ENCODE measurements around the gene RPL34.
"Not testable (repeated sequence)": the region's sequence is repeated elsewhere in the genome, so short reads cannot be mapped to it uniquely, and the experiment has no call there.

RPL34 gene

GRCh38 chr4:108620101-108620932 is at the start of gene RPL34:
RPL34 (plus strand) TSS chr4:108620576; CDS start chr4:108621960, 1,384 bp downstream.
- peak; percentile 95 for DNase-seq

DNA sequence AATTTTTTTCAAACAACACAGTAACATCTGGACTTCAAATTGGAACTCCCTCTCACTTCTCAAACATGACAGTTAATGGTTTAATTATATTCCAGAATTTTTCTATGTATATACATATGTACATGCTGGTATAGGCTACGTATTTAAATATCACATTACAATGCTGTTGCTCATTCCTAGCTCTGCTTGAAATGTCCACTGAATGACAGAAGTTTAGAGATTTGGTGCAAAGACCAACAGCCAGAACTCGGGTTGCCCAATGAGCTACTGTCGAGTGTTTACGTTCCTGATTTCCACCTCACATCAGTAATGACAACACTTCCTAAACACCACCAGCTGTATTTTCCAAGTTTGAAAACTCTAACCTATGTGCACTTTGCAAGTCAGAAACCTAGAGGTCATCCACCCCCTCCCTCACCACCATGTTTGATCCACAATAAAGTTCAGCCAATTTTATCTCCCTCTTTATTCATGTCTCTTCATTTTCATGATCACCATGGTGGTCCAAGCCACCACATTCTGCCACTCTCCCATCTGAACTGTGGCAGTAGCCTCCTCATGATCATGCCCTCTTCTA is 49.3 kb upstream of the RPL34 start:
- DNase-seq: no peak

DNA sequence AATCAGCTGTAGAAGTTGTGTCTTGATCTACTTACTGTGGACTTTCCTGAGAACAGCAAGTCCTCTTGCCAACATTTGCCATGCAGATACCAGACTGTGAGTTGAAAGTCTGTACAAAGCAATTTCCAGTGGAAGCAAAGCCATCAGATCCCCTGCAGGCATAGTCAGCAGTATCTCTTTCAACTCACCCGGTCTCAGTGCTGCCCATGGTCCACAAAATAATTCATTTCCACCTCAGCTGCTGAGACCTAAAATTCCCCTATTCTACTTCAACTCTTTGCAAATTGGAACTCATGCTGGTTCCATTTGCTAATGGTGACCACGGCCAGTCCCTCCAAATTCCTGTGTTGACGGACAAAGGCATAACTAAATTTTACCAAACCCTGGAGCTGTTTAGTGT is 46.0 kb upstream of the RPL34 start:
- DNase-seq: no peak

GRCh38 chr4:108581083-108581482 is 39.3 kb upstream of the RPL34 start:
- DNase-seq: no peak

DNA sequence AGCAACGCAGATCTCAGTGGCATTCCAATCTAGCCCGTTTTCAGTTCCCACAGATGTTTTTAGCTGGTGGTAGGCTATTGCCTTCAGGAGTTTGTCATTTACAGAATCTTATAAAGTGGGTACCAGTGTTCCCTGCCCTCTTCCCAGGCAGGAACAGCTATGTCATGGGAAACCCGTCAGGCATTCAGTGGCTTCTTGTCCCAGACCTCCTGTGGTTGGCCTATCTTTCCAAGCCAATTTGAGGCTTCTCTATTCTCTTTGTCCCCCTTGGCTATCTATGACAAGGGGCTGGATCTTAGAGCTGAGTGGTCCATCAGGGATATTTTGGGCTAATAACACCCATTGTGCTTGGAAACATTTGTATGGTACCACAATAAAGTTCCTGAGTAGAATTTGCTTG is 33.6 kb upstream of the RPL34 start:
- DNase-seq: no peak

GRCh38 chr4:108588878-108589277 is 31.5 kb upstream of the RPL34 start:
- DNase-seq: no peak

- no peak for DNase-seq
Observed at GRCh38 chr4:108589961-108590360, 30.4 kb upstream of the RPL34 start.

- DNase-seq: no peak
Observed at GRCh38 chr4:108590776-108591175, 29.6 kb upstream of the RPL34 start.

- DNase-seq: no peak
Observed at GRCh38 chr4:108592674-108592986, 27.7 kb upstream of the RPL34 start.

GRCh38 chr4:108594296-108594695 is 26.1 kb upstream of the RPL34 start:
- DNase-seq: not testable (repeated sequence)

DNA sequence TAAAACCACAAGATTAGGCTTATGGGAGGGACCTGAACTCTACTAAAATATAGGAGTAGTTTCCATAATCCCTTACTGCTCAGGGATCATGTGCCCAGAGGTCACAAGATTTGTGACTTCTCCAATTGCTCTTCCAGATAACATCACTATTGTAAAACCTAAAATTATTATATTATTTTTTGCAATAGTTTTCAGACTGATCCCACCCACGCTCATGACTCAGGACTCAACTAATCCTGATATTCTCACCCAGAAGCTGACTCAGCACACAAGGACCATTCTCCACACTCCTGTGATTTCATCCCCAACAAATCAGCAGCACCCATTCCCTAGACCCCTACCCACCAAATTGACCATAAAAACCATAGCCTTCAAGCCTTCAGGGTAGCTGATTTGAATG is 24.0 kb upstream of the RPL34 start:
- DNase-seq: no peak

- no peak for DNase-seq
Observed at GRCh38 chr4:108601106-108601505, 19.3 kb upstream of the RPL34 start.

DNA sequence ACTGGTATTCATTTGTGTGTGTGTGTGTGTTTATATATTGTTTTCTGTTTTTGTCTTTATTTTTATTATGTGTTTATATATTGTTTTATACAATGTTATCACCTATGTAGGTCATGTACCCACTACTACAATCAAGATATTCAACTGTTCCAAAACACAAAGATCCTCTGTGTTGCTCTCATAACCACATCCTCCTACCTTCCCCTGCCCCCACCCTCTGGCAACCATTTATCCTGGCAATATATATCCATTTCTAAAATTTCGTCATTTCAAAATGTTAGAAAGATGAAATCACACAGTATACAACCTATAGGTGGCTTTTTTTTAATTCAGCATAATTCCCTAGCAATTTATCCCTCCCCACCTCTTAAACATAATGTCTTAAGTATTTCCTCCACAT is 18.8 kb upstream of the RPL34 start:
- DNase-seq: no peak

GRCh38 chr4:108602163-108602562 is 18.2 kb upstream of the RPL34 start:
- no peak for DNase-seq

DNA sequence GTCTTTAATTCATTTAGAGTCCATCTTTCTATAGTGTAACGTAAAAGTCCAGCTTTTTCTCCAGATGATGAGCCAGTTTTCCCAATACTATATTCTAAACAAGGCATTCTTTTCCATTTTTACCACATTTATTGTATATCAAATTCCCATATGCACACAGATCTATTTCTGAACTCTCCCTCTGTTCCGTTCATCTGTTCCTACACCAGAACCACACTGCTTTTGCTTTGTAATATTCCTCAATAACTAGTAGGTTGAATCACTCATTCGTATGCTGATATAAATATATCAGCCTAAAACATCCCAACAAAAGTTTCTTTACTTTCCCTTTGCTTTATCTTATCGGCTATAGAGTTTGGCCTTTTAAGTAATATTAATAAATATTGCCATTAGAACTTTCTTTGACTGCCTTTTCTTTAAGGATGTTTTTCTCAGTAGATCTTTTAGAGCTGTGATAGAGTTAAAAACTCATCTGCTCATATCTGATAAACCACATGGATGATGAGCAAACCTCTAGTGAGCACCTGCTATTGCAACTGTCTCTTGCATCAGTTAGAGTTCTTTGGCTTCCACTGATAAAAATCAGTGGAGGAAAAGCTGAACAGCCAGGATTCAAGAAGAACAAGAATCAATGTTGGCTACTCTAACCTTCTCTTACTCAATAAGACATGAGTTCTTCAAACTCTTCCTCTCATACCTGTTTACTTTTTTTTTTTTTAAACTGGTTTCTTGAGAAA is 13.1 kb upstream of the RPL34 start:
- DNase-seq: no peak

DNA sequence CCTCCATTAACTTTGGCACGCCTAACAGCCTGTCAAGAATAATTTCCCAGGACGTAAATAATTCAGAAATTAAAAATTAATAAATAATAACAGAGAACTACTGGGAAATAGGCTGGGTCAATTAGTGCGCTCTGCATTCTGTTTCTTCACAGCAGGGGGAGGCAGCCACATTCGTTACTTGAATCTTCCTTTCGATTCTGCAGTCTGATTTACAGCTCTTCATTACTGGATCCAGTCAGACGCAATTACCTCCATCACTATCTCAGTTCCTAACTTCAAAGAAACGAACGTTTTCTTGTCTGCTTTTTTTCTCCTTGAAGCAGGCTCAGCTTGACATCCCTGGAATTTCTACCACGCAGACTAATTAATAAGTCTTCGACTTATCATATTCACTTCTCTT is 9.0 kb upstream of the RPL34 start:
- DNase-seq: no peak

- DNase-seq: no peak
Observed at GRCh38 chr4:108612365-108612764, 8.0 kb upstream of the RPL34 start.

DNA sequence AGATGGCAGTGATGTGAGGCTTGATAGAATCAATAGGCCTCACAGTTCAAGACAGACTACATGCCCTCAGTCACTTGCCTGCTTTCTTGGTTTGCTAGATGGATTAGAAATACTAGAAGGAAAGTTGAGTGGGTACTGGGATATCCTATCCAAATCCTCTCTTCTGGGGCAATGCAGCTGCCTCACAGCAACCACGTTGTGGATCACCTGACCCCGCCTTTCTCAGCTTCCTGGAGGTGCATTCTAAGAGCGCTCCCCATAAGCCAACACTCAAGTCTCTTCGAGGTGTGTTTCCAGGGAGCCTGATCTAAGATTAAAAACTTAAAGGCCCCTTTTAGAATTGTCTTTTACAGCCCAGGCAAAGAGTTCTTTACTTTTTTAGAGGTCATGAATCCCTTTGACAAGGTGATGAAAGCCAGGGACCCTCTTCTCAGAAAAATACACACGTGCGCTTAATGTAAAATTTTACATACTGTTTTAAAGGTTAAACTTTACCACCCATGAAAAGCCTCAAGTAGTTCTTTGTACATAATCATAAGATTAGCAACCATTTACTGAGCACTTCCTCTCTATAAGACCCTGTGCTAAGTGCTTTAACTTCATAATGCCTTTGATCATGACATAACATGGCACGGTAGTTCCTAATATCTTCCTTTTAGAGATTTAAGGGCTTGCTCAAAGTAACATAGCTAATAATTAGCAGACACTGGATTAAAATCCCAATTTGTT is 840 bp upstream of the RPL34 start:
- DNase-seq: no peak

DNA sequence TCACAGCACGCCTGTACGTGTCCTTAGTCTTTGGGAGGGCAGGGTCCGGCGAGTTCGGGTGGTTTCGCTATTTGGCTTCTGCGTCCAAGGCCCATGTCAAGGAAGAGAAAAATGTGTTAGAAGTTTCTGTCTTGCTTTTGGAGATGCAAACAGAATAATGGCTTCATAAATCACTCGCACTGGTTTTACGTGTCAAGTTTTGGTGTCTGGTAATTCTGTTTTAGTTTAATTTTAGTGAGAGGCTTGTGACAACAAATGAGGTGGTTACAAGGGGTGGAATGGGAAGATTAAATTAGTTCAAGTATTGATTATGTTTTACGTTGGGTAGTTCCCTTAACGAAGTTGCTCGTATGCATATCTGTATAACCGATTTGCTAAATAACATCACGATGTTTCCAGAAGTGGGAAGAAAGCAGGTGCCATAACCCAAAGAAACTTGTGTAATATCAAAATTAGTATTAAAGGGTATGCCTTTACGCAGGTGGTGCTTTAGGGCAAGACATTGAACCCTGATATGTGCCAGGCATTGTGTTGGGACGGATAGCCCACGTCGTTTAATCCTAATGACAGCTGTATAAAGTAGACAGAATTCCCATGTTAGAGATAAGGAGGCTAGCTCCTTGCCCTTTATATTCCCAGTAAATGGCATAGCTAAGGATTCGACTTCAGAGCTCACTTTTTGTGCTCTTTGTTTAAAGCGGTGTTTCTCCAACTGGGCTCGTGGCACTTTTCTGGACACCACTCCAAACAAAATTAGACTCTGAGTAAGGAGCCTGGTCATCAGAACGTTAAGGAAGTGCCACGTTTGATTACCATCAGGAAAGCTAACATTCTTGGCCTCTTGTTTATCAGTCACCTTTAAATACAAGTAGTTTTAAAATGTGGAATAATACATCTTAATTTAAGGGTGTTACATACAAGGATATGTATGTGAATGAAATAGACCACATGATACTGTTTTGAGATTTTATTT is 843 bp downstream of the RPL34 start:
- no peak for DNase-seq

DNA sequence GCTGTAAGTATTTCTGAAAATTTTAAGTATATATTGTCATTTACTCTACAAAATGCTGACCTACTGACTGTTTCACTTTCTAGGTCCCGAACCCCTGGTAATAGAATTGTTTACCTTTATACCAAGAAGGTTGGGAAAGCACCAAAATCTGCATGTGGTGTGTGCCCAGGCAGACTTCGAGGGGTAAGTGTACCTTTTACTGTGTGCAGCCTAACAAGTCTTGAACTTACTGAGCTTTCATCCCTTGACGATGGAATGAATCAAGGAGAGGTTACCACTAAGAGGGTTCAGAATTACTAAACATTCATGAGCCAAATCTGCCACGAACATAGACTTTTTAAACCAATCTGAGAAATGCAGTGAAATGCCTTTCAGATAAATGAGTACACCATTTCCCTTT is 1.6 kb downstream of the RPL34 start:
- DNase-seq: no peak

DNA sequence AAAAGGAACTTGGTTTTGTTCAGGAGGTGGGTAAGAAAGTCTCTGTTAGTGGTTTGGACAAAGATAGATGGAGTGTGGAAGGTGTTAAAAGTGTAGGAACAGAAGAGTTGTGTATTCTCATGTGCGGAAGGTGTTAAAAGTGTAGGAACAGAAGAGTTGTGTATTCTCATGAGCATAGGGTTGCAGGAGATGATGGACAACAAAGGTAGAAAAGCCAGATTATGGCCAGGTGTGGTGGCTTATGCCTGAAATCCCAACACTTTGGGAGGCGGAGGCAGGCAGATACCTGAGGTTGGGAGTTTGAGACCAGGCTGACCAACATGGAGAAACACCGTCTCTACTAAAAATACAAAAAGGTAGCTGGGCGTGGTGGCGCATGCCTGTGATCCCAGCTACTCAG is 2.5 kb downstream of the RPL34 start:
- DNase-seq: no peak

Data from GDM1 (cell line).